GM19397 (cell line): ENCODE results near the gene TERB1.

Experiments
- ATAC-seq: cut with Tn5 transposase; IDR thresholded peaks from one replicate; pipeline ENCODE4 v1.9.1; 2021; ENCODE audit warnings: mild to moderate bottlenecking, moderate library complexity; ENCODE audit not compliant: unreplicated experiment

TERB1 gene

DNA sequence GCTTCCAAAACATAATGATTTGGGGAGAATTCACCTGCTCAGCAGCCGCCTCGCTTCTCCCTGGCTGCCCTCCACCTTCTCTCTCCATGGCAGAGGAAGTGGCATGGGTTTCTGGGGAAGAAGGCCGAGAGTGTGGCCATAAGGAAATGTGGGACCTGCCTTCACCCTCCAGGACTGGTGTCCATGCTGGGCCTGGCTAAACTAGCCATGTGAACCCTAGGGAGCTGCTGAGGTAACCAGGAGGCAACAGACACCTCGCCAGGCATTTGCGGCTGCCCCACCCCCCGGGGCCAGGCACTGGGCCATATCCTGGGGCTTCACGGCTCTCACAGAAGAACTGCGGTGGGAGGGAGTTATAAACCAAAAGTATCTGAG lies 94.9 kb downstream of the TERB1 start:
- no peak for ATAC-seq

DNA sequence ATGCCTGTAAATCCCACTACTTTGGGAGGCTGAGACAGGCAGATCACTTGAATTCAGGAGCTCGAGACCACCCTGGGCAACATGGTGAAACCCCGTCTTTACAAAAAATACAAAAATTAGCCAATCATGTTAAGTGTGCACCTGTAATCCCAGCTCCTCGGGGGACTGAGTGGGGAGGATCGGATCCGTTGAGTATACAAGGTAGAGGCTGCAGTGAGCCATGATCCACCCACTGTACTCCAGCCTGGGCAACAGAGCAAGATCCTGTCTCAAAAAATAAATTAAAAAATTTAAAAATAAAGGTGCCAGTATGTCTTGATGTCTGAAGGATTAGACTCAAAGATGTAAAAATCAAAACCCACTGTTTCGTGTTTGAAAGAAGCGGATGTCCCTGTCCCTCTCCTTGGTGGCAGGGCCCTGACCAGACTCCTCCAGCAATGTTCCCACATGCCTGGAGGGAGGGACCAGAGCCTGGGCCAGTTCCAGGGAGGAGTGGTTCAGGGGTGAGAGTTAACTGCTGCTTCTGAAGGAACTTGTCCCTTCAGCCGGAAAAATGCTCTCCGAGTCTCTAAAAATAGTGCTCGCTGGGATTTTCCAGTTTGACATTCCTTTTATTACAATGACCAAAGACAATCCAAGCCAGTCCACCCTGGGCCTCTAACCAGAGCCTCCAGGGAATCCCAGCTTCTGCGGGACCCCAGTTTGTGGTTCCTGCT lies 95.4 kb downstream of the TERB1 start:
- ATAC-seq: no peak
